Muscle of leg (tissue), 11 donors: ENCODE data around the gene CCL19. TPM values are rescaled to one million over a fixed set of nuclear protein-coding genes. Genes with fewer than 3 reads are reported as not detected.

Experiments
- DNase-seq: peaks from one replicate; pipeline ENCODE4 v3.0.0; 2013
- H3K27ac ChIP-seq: one replicate; pipeline ENCODE4 v1.5.1; 2013; ENCODE audit warnings: mild to moderate bottlenecking, low read length, control low read depth
- H3K27me3 ChIP-seq: one replicate; pipeline ENCODE4 v1.6.1; 2013; ENCODE audit warnings: low read length; ENCODE audit not compliant: control insufficient read depth, insufficient read depth
- H3K36me3 ChIP-seq: one replicate; pipeline ENCODE4 v1.6.1; 2013; ENCODE audit warnings: low read length; ENCODE audit not compliant: control insufficient read depth, insufficient read depth
- H3K4me1 ChIP-seq: one replicate; pipeline ENCODE4 v1.6.1; 2013; ENCODE audit warnings: low read length; ENCODE audit not compliant: control insufficient read depth, insufficient read depth
- H3K4me3 ChIP-seq: one replicate; pipeline ENCODE4 v1.5.1; 2013; ENCODE audit warnings: low read length, control low read depth
- H3K9me3 ChIP-seq: replicated peaks from 2 replicates; pipeline ENCODE4 v1.6.1; 2013; ENCODE audit warnings: low read depth, low read length; ENCODE audit not compliant: control insufficient read depth
- WGBS: methylation state at CpG from one replicate; pipeline ENCODE4 v1.1.5; 2013; ENCODE audit warnings: missing lambda C conversion rate; ENCODE audit not compliant: insufficient coverage; 5-methylcytosine and 5-hydroxymethylcytosine counted together
- polyA plus RNA-seq, 8 donors: library from polyadenylated mRNA; unstranded; fragments of 120-200 nt; gene quantifications; one replicate each; pipeline versions ENCODE4 v1.2.1 to v1.2.3, GENCODE V29; 2013; ENCODE audit warnings: inconsistent platforms in 1 of 8, low replicate concordance in 1 of 8; ENCODE audit not compliant: insufficient read length in 8 of 8, insufficient read depth in 1 of 8
- total RNA-seq: library from RNA; stranded (reverse); fragments of 120-200 nt; gene quantifications from one replicate; pipeline ENCODE4 v1.2.4, GENCODE V29; 2013

Gene CCL19
- total and polyA plus RNA-seq, 9 donors = 0.16 to 0.48 (median 0.35) TPM; not detected in 4

GRCh38 chr9:34685591-34685990 lies 5.5 kb downstream of the CCL19 start:
- DNase-seq = no peak
- Histone ChIP-seq H3K4me1 (peaks cover 7% of the 10 kb centered on the region), H3K27me3 (no peaks in the 10 kb centered on the region), H3K36me3 (peaks cover 9% of the 10 kb centered on the region), H3K27ac (no peak overlapping the region), H3K9me3 (no peaks in the 10 kb centered on the region), H3K4me3 (no peak overlapping the region)
- 56% methylated on average over 4 of the region's 4 CpGs for WGBS

DNA sequence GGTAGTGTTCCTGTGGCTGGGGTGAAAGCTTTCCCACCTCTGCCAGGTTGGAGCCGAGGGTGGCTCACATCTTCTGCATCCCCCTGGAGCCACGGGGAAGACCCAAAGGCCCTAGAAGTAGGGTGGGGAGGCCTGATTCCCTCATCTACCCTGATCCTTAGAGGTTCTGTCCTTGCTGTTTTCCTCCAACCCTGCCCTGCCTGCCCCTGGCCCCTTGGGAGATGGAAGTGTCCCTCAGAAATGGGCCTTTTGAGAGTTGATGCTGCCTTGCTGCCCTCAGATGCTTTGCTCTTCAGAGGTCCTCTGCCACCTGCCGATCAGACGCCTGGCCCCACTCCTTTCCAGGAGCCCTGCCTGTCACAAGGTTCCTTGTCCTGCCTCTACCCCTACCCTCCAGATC lies 6.3 kb downstream of the CCL19 start:
- 100% methylated on average over 1 of the region's 4 CpGs for WGBS
- no peaks in the 10 kb centered on the region for H3K9me3 ChIP-seq
- H3K27me3 ChIP-seq = no peaks in the 10 kb centered on the region
- no peak overlapping the region for H3K27ac ChIP-seq
- no peak for DNase-seq
- H3K4me3 ChIP-seq = no peak overlapping the region
- peaks cover 9% of the 10 kb centered on the region for H3K36me3 ChIP-seq
- peaks cover 7% of the 10 kb centered on the region for H3K4me1 ChIP-seq

DNA sequence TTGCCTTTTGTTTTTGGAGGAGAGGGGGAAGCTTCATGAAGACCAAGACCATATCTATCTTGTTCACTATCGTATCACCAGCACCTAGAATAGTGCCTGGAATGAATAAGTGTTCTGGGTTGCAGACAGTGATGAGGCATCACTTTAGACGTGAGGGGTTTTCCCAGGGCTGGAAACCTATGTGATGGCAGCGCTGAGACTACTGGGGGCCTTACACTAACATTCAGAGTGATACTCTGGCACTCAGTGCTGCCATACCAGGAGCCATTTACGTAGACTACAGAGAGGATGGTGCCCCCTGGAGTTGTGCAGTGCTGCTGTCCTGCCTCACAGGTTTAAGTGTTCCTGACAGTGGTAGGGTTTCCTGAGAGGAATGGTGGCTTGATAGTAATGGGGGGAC lies 6.9 kb downstream of the CCL19 start:
- Histone ChIP-seq H3K27ac (no peak overlapping the region), H3K4me1 (peaks cover 7% of the 10 kb centered on the region), H3K9me3 (no peaks in the 10 kb centered on the region), H3K27me3 (no peaks in the 10 kb centered on the region), H3K36me3 (peaks cover 9% of the 10 kb centered on the region), H3K4me3 (no peak overlapping the region)
- 86% methylated on average over 1 of the region's 4 CpGs for WGBS
- no peak for DNase-seq

DNA sequence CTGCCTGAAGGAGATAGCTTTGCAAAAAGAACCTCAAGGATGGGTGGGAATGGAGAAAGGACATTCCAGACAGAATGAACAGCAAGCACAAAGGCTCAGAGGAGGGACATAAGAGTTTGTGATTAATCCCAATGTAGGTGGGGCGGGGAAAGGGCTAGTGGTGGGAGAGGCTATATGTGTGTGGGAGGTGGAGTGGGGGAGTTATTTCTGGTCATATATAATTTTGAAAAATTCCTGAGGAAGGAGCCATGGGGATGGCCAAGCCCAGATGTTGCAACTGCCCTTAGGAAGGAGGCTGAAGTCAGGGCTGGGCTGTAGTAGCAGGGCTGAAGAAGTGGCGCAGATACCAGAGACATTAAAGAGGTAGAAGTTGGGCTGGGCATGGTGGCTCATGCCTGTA lies 15.2 kb downstream of the CCL19 start:
- H3K36me3 ChIP-seq = peaks cover under 1% of the 10 kb centered on the region
- no peak overlapping the region for H3K27ac ChIP-seq
- 100% methylated on average over 2 of the region's 2 CpGs for WGBS
- no peak overlapping the region for H3K4me3 ChIP-seq
- no peaks in the 10 kb centered on the region for H3K9me3 ChIP-seq
- H3K27me3 ChIP-seq = no peaks in the 10 kb centered on the region
- H3K4me1 ChIP-seq = no peaks in the 10 kb centered on the region
- no peak for DNase-seq

DNA sequence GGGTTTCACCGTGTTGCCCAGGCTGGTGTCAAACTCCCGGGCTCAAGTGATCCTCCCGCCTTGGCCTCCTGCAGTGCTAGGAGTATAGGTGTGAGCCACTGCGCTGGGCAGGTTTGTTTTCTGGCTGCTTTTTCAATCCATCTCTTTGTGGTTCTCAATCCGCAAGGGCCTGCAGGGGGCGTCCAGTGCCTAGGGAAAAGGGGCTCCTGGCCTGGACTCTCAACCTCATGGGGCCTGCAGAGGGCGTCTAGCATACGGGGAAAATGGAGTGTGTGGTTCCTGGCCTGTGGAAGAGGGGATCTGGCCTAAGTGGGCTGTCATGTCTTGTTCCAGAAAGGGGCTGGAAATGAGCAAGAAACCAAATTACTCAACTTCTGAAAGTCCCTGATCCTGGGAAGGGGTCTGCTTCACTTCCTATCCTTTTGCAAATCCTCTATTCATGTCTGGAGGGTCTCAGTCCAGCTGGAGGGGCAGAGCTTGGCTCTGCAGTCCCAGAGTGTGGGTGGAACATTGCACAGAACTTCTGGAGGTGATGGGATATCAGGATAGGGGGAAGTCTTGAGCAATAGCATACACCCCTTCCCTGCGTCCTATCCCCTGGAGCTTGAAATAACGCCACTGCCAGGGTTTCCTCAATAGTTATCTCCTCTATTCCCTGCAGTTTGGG lies 15.9 kb downstream of the CCL19 start:
- Histone ChIP-seq H3K36me3 (no peaks in the 10 kb centered on the region), H3K27ac (no peak overlapping the region), H3K4me1 (no peaks in the 10 kb centered on the region), H3K4me3 (no peak overlapping the region), H3K27me3 (no peaks in the 10 kb centered on the region), H3K9me3 (no peaks in the 10 kb centered on the region)
- WGBS = 60% methylated on average over 1 of the region's 10 CpGs
- peak; percentile 55 for DNase-seq

DNA sequence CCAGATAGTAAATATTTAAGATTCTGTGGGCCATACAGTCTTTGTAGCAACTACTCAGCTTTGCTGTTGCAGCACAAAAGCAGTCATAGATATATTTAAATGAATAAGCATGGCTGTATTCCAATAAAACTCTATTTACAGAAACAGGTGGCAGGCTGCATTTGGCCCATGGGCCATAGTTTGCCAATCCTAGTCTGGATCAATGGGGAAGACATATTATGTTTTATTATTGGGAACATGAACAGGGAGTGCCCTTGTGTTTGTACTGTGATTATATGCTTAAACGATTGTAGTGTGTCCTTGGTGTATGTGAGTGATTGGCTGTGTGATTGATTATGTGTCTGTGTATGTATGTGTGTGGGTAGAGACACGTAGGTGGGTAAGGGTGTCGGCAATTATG lies 16.6 kb downstream of the CCL19 start:
- Histone ChIP-seq H3K9me3 (no peaks in the 10 kb centered on the region), H3K27me3 (no peaks in the 10 kb centered on the region), H3K27ac (no peak overlapping the region), H3K4me3 (no peak overlapping the region), H3K36me3 (peaks cover 1% of the 10 kb centered on the region), H3K4me1 (no peaks in the 10 kb centered on the region)
- no peak for DNase-seq
- WGBS = 70% methylated on average over 1 of the region's 3 CpGs

GRCh38 chr9:34671307-34671706 lies 19.8 kb downstream of the CCL19 start:
- Histone ChIP-seq H3K4me3 (no peak overlapping the region), H3K27ac (no peak overlapping the region), H3K27me3 (no peaks in the 10 kb centered on the region), H3K9me3 (no peaks in the 10 kb centered on the region), H3K36me3 (peaks cover 15% of the 10 kb centered on the region), H3K4me1 (peaks cover 2% of the 10 kb centered on the region)
- no CpG with 5 or more reads among the region's 1 CpG for WGBS
- DNase-seq = no peak

GRCh38 chr9:34669809-34670562 lies 21.1 kb downstream of the CCL19 start:
- Histone ChIP-seq H3K36me3 (peaks cover 15% of the 10 kb centered on the region), H3K4me1 (peaks cover 7% of the 10 kb centered on the region), H3K9me3 (no peaks in the 10 kb centered on the region), H3K4me3 (no peak overlapping the region), H3K27me3 (no peaks in the 10 kb centered on the region), H3K27ac (no peak overlapping the region)
- no peak for DNase-seq
- WGBS = no CpG with 5 or more reads among the region's 5 CpGs

GRCh38 chr9:34665381-34666250 lies 25.5 kb downstream of the CCL19 start:
- H3K4me1 ChIP-seq = peaks cover 17% of the 10 kb centered on the region
- WGBS = 2% methylated on average over 35 of the region's 55 CpGs
- peak; percentile 98 for DNase-seq
- H3K27ac ChIP-seq = peak overlapping the region; percentile 100
- peaks cover 44% of the 10 kb centered on the region for H3K36me3 ChIP-seq
- H3K9me3 ChIP-seq = no peaks in the 10 kb centered on the region
- peak overlapping the region; percentile 93 for H3K4me3 ChIP-seq
- H3K27me3 ChIP-seq = no peaks in the 10 kb centered on the region

GRCh38 chr9:34665067-34665380 lies 26.1 kb downstream of the CCL19 start:
- DNase-seq = no peak
- Histone ChIP-seq H3K27ac (peak overlapping the region; percentile 89), H3K9me3 (no peaks in the 10 kb centered on the region), H3K4me1 (peaks cover 17% of the 10 kb centered on the region), H3K36me3 (peaks cover 50% of the 10 kb centered on the region), H3K4me3 (peak overlapping the region; percentile 93), H3K27me3 (no peaks in the 10 kb centered on the region)
- WGBS = under 1% methylated on average over 26 of the region's 26 CpGs
